GM12878 (cell line): Measurements from ENCODE around the gene CTRB1. TPM values are rescaled to one million over a fixed set of nuclear protein-coding genes. Genes with fewer than 3 reads are reported as not detected.

Experiments used
- ATAC-seq: fragments of 200-7000 bp; cut with Tn5 transposase; 3 replicates; pipeline ENCODE4 v1.9.1; 2020; ENCODE audit warnings: mild to moderate bottlenecking, moderate library complexity
- BruUV-seq: library from RNA; stranded (reverse); fragments of 400-500 nt; replicated peaks from 2 replicates; lab custom pipeline; 2021; lab: Mats Ljungman, UMichigan
- CTCF ChIA-PET: fragments of 300-600 bp; sonication (Branson Sonifier 250); formaldehyde crosslinking; extraction: SDS; loops from one replicate; lab custom pipeline; 2021; ENCODE audit warnings: inconsistent platforms; lab: Yijun Ruan, JAX
- POLR2A ChIA-PET: fragments of 350-600 bp; formaldehyde crosslinking; extraction: SDS; loops from one replicate; lab custom pipeline; 2021; ENCODE audit warnings: inconsistent platforms; lab: Charles Lee
- RAD21 ChIA-PET: fragments of 300-600 bp; sonication (Branson Sonifier 250); formaldehyde crosslinking; loops from one replicate; lab custom pipeline; 2023; ENCODE audit warnings: antibody characterized with exemption; ENCODE audit not compliant: unreplicated experiment; lab: Charles Lee
- SMC1A ChIA-PET: fragments of 300-600 bp; sonication (Branson Sonifier 250); formaldehyde crosslinking; loops from one replicate; lab custom pipeline; 2023; ENCODE audit not compliant: unreplicated experiment, uncharacterized antibody; lab: Charles Lee
- DNase-seq: peaks from one replicate; pipeline ENCODE4 v3.0.0-alpha.2; 2011; ENCODE audit warnings: low read depth, low spot score
- FAIRE-seq: peaks from 3 replicates; lab custom pipeline; 2011; peaks lifted over from hg19 to GRCh38; lab: Jason Lieb, UNC
- H2AFZ ChIP-seq: 2 replicates; pipeline ENCODE4 v1.6.0; 2011; ENCODE audit warnings: low read depth, low read length, control low read depth; ENCODE audit not compliant: control insufficient read depth
- H3K27ac ChIP-seq: 2 replicates; pipeline ENCODE4 v1.5.1; 2011; ENCODE audit warnings: control low read depth; ENCODE audit not compliant: control insufficient read depth, insufficient read depth
- H3K27me3 ChIP-seq, 2 experiments: replicated peaks in 1 of 2; 2 replicates each; pipeline versions ENCODE4 v1.6.0 to v1.6.1; 2011; ENCODE audit warnings: low read length in 1 of 2; ENCODE audit not compliant: control insufficient read depth in 2 of 2, insufficient read depth in 2 of 2
- H3K36me3 ChIP-seq, 2 experiments: 2 replicates each; pipeline ENCODE4 v1.5.1; 2011; ENCODE audit warnings: low read length in 1 of 2; ENCODE audit not compliant: control insufficient read depth in 2 of 2, insufficient read depth in 2 of 2
- H3K4me1 ChIP-seq: 2 replicates; pipeline ENCODE4 v1.6.1; 2011; ENCODE audit warnings: mild to moderate bottlenecking, low read length, moderate library complexity, mixed read lengths; ENCODE audit not compliant: control insufficient read depth, insufficient read depth
- H3K4me2 ChIP-seq: 2 replicates; pipeline ENCODE4 v1.6.0; 2011; ENCODE audit warnings: control low read depth; ENCODE audit not compliant: control insufficient read depth, insufficient read depth
- H3K4me3 ChIP-seq: fragments of 200-600 bp; sonication (generic); 2 replicates; pipeline ENCODE4 v1.5.1; 2016
- H3K79me2 ChIP-seq: 2 replicates; pipeline ENCODE4 v1.6.0; 2011; ENCODE audit warnings: low read length; ENCODE audit not compliant: control insufficient read depth, insufficient read depth
- H3K9ac ChIP-seq: 2 replicates; pipeline ENCODE4 v1.8.0; 2011; ENCODE audit warnings: low read length, control low read depth, mixed read lengths; ENCODE audit not compliant: control insufficient read depth, insufficient read depth
- H3K9me3 ChIP-seq: replicated peaks from 3 replicates; pipeline ENCODE4 v1.5.1; 2011; ENCODE audit warnings: mild to moderate bottlenecking, low read length; ENCODE audit not compliant: control insufficient read depth, insufficient read depth
- H4K20me1 ChIP-seq: 2 replicates; pipeline ENCODE4 v1.6.0; 2011; ENCODE audit not compliant: control insufficient read depth, insufficient read depth
- ATF2 ChIP-seq: IDR thresholded peaks from 2 replicates; pipeline ENCODE4 v1.6.1; 2012; ENCODE audit warnings: low read length, inconsistent platforms
- BACH1 ChIP-seq: fragments of 450-650 bp; IDR thresholded peaks from 2 replicates; pipeline ENCODE4 v1.6.1; 2017; ENCODE audit warnings: mild to moderate bottlenecking, borderline replicate concordance
- CEBPB ChIP-seq, 2 experiments: fragments of 150-350 bp in 1 of 2; IDR thresholded peaks; 2 replicates each; pipeline ENCODE4 v1.6.1; 2012 to 2014; ENCODE audit warnings: low read depth in 2 of 2, low read length in 2 of 2, borderline replicate concordance in 1 of 2, inconsistent platforms in 1 of 2
- GATAD2B ChIP-seq: fragments of 450-650 bp; conservative IDR thresholded peaks from 2 replicates; pipeline ENCODE4 v1.6.1; 2017; ENCODE audit warnings: low read depth, mild to moderate bottlenecking, moderate library complexity
- MEF2A ChIP-seq: IDR thresholded peaks from 2 replicates; pipeline ENCODE4 v1.6.1; 2011; ENCODE audit warnings: low read depth, mild to moderate bottlenecking, low read length, moderate library complexity; ENCODE audit not compliant: insufficient read depth
- NRF1 ChIP-seq: conservative IDR thresholded peaks from 2 replicates; pipeline ENCODE4 v1.6.1; 2011; ENCODE audit warnings: mild to moderate bottlenecking, low read depth, low read length, improper control_type of control experiment
- SIX5 ChIP-seq: IDR thresholded peaks from 2 replicates; pipeline ENCODE4 v1.6.1; 2011; ENCODE audit warnings: mild to moderate bottlenecking, low read depth, low read length, moderate library complexity; ENCODE audit not compliant: severe bottlenecking
- SKIL ChIP-seq: fragments of 450-650 bp; IDR thresholded peaks from 2 replicates; pipeline ENCODE4 v1.6.1; 2017; ENCODE audit warnings: mild to moderate bottlenecking, low read depth, inconsistent platforms; ENCODE audit not compliant: poor library complexity, severe bottlenecking
- SMARCA5 ChIP-seq: fragments of 450-650 bp; IDR thresholded peaks from 2 replicates; pipeline ENCODE4 v1.6.1; 2017; ENCODE audit warnings: mild to moderate bottlenecking
- SREBF1 ChIP-seq: IDR thresholded peaks from 2 replicates; pipeline ENCODE4 v1.6.1; 2012; ENCODE audit warnings: mild to moderate bottlenecking, low read length
- TCF12 ChIP-seq: IDR thresholded peaks from 2 replicates; pipeline ENCODE4 v1.6.1; 2011; ENCODE audit warnings: low read depth, mild to moderate bottlenecking, low read length
- WGBS: methylation state at CpG from one replicate; pipeline ENCODE4 v1.1.6; 2016; ENCODE audit warnings: low lambda C conversion rate; ENCODE audit not compliant: insufficient replicate concordance, insufficient coverage; ENCODE audit errors: missing lambda C conversion rate; 5-methylcytosine and 5-hydroxymethylcytosine counted together
- in situ Hi-C: fragments of 300-500 bp; cut with MboI; formaldehyde crosslinking; loops from 9 replicates; pipeline ENCODE4 v1.14.3; 2018; ENCODE audit warnings: mixed read lengths
- intact Hi-C: fragments of 100-400 bp; cut with micrococcal nuclease; formaldehyde crosslinking; loops from one replicate; pipeline ENCODE4 v1.14.2; 2022; ENCODE audit not compliant: unreplicated experiment
- polyA plus RNA-seq, 11 experiments: library from polyadenylated mRNA; depleted of rRNA in 4 of 11; unstranded in 6 of 11; stranded (reverse) in 5 of 11; fragments of >200 nt; fragmentation: Nextera tagmentation in 4 of 11; fragmentation: Illumina TruSeq in 1 of 11; extraction: Ambion mirVana in 4 of 11; extraction: Trizol in 1 of 11; gene quantifications; 1 replicate in 1 of 11; 2 replicates in 10 of 11; pipeline versions ENCODE4 v1.2.1 to v1.2.3, GENCODE V29; 2011 to 2016; ENCODE audit warnings: inconsistent platforms in 2 of 11, missing spikeins in 2 of 11, low read depth in 1 of 11
- total RNA-seq, 4 experiments: library from RNA; depleted of rRNA in 3 of 4; stranded (reverse); fragments of >200 nt in 3 of 4; fragmentation: Illumina TruSeq in 1 of 4; extraction: Trizol in 1 of 4; gene quantifications; 2 replicates each; pipeline versions ENCODE4 v1.2.1 to v1.2.3, GENCODE V29; 2013 to 2021

CTRB1 gene
- total and polyA plus RNA-seq, 10 of the 15 experiments (the other 5 are each of a cell fraction or from before 2014, with no cell fraction given): 0.28 to 4.4 TPM; not detected in 8

- WGBS: 87% methylated on average over 5 of the region's 5 CpGs
- no peak for ATAC-seq
- no peak for DNase-seq
- Histone ChIP-seq H3K27me3 (no peaks in the 10 kb centered on the region; a peak in 1 of 4 replicates), H3K4me2 (no peak overlapping the region), H3K27ac (no peak overlapping the region), H3K79me2 (peaks cover 9% of the 10 kb centered on the region), H3K4me3 (no peak overlapping the region), H3K9ac (no peak overlapping the region), H3K4me1 (peaks cover 14% of the 10 kb centered on the region), H2AFZ (no peak overlapping the region), H3K36me3 (no peaks in the 10 kb centered on the region), H3K9me3 (no peaks in the 10 kb centered on the region), H4K20me1 (no peaks in the 10 kb centered on the region)
- CTCF ChIA-PET: no interaction called here
- in situ Hi-C loops (no loop called here), intact Hi-C loops (no loop called here)
- SMC1A ChIA-PET: no interaction called here
- RAD21 ChIA-PET: no interaction called here
- no TSS peak for BruUV-seq
- POLR2A ChIA-PET: no interaction called here
- TF ChIP-seq TCF12 (no peak), SKIL (no peak), SIX5 (no peak), CEBPB (IDR thresholded peaks at IDR 0.05; ENCODE audit: borderline replicate concordance in 1 of 2, low read depth in 2 of 2, low read length in 2 of 2) (no peak), MEF2A (no peak), BACH1 (no peak), NRF1 (no peak), SMARCA5 (no peak), ATF2 (no peak), SREBF1 (no peak), GATAD2B (no peak)
- no peak for FAIRE-seq
Measured at GRCh38 chr16:75262800-75263127, 44.0 kb downstream of the CTRB1 start.
